ENCODE measurements around the gene PPBP. TPM values are rescaled to one million over a fixed set of nuclear protein-coding genes. Genes with fewer than 3 reads are reported as not detected.
"Not testable (repeated sequence)": the region's sequence is repeated elsewhere in the genome, so short reads cannot be mapped to it uniquely, and the experiment has no call there.

The PPBP gene
- total and polyA plus RNA-seq, 7 donors, result 0.38 TPM; not detected in 6

- intact Hi-C loops (cut with DNase I), result no loop called here
- no peak overlapping the region for H3K27ac ChIP-seq
- 80 to 87% methylated on average over 7 of the region's 7 CpGs for whole genome bisulfite sequencing, 2 donors
- DNase-seq, result no peak
- H3K4me3 ChIP-seq, result no peak overlapping the region
- H3K9me3 ChIP-seq, result peaks cover 0 to 4% (median 0%) of the 10 kb centered on the region in 4 donors
- TF ChIP-seq CTCF (IDR thresholded peaks at IDR 0.05), result no peak
- TF ChIP-seq EP300 (IDR thresholded peaks at IDR 0.05), result no peak
- TF ChIP-seq POLR2A (IDR thresholded peaks at IDR 0.05), result no peak
- no peak for TF ChIP-seq POLR2AphosphoS5 (IDR thresholded peaks at IDR 0.05)
- no peaks in the 10 kb centered on the region for H3K4me1 ChIP-seq
- no peaks in the 10 kb centered on the region for H3K36me3 ChIP-seq
- no peaks in the 10 kb centered on the region for H3K27me3 ChIP-seq
Observed at GRCh38 chr4:73964862-73965611, 23.0 kb downstream of the PPBP start.

- Histone ChIP-seq H3K36me3 (no peaks in the 10 kb centered on the region), H3K4me1 (no peaks in the 10 kb centered on the region), H3K4me3 (no peak overlapping the region), H3K27ac (no peak overlapping the region), H3K27me3 (no peaks in the 10 kb centered on the region), H3K9me3 (no peaks in the 10 kb centered on the region)
- intact Hi-C loops (cut with DNase I), result no loop called here
- 78 to 85% methylated on average over 2 of the region's 2 CpGs for WGBS, 2 donors
- no peak for DNase-seq
- TF ChIP-seq CTCF (IDR thresholded peaks at IDR 0.05) (no peak), EP300 (IDR thresholded peaks at IDR 0.05) (no peak), POLR2AphosphoS5 (IDR thresholded peaks at IDR 0.05) (no peak), POLR2A (IDR thresholded peaks at IDR 0.05) (no peak)
Observed at GRCh38 chr4:73962724-73963123, 25.3 kb downstream of the PPBP start.

- intact Hi-C loops (cut with DNase I); H3K27me3 ChIP-seq; H3K4me3 ChIP-seq; H3K4me1 ChIP-seq; H3K9me3 ChIP-seq; H3K27ac ChIP-seq; DNase-seq; H3K36me3 ChIP-seq: not testable (repeated sequence)
- WGBS, 2 donors, result 93 to 97% methylated on average over 1 of the region's 1 CpG
Observed at GRCh38 chr4:73959041-73959440, 28.9 kb downstream of the PPBP start.

GRCh38 chr4:73952352-73952751, 35.6 kb downstream of the PPBP start:
- DNase-seq, result no peak
- H3K27me3 ChIP-seq, result no peaks in the 10 kb centered on the region
- no peaks in the 10 kb centered on the region for H3K36me3 ChIP-seq
- no peaks in the 10 kb centered on the region for H3K4me1 ChIP-seq
- H3K4me3 ChIP-seq, result no peak overlapping the region
- no peak for TF ChIP-seq POLR2A (IDR thresholded peaks at IDR 0.05)
- no peak for TF ChIP-seq CTCF (IDR thresholded peaks at IDR 0.05)
- no peak for TF ChIP-seq EP300 (IDR thresholded peaks at IDR 0.05)
- no peak for TF ChIP-seq POLR2AphosphoS5 (IDR thresholded peaks at IDR 0.05)
- intact Hi-C loops (cut with DNase I), result no loop called here
- 94 to 97% methylated on average over 3 of the region's 3 CpGs for WGBS, 2 donors
- peaks cover 0 to 3% (median 0%) of the 10 kb centered on the region in 4 donors for H3K9me3 ChIP-seq
- no peak overlapping the region for H3K27ac ChIP-seq

- DNase-seq; H3K4me3 ChIP-seq; H3K36me3 ChIP-seq; H3K27ac ChIP-seq; H3K4me1 ChIP-seq; H3K27me3 ChIP-seq; H3K9me3 ChIP-seq; intact Hi-C loops (cut with DNase I): not testable (repeated sequence)
- 77 to 86% methylated on average over 8 of the region's 8 CpGs for WGBS, 2 donors
Observed at GRCh38 chr4:73950376-73950920, 37.5 kb downstream of the PPBP start.
